ENCODE data around the gene CA5A.

Gene CA5A

GRCh38 chr16:87841340-87842208 is 94.8 kb downstream of the CA5A start:
- DNase-seq (ENCODE audit: low read depth in 3 of 3, low spot score in 1 of 3) = no peak

- no peak for DNase-seq (ENCODE audit: low read depth in 3 of 3, low spot score in 1 of 3)
These were observed 95.9 kb downstream of the CA5A start for GRCh38 chr16:87840271-87840978.

- DNase-seq (ENCODE audit: low read depth in 3 of 3, low spot score in 1 of 3) = no peak
These were observed 96.6 kb downstream of the CA5A start for GRCh38 chr16:87839542-87840270.

GRCh38 chr16:87838643-87839541 is 97.4 kb downstream of the CA5A start:
- no peak for DNase-seq (ENCODE audit: low read depth in 3 of 3, low spot score in 1 of 3)
